Lower lobe of right lung (tissue), 2 donors: Measurements from ENCODE around the gene HYOU1. TPM values are rescaled to one million over a fixed set of nuclear protein-coding genes. Genes with fewer than 3 reads are reported as not detected.

Source experiments
- ATAC-seq, 2 donors: fragments of 200-7000 bp; cut with Tn5 transposase; one replicate each; pipeline ENCODE4 v1.9.1; 2020 to 2022; ENCODE audit warnings: mild to moderate bottlenecking in 2 of 2, moderate library complexity in 2 of 2
- DNase-seq: peaks from one replicate; pipeline ENCODE4 v3.0.0-alpha.2; 2020
- H3K27ac ChIP-seq: fragments of 200-600 bp; one replicate; pipeline ENCODE4 v1.8.0; 2022
- H3K27me3 ChIP-seq: fragments of 200-600 bp; one replicate; pipeline ENCODE4 v1.8.0; 2022; ENCODE audit warnings: low read depth
- H3K36me3 ChIP-seq: fragments of 200-600 bp; one replicate; pipeline ENCODE4 v1.8.0; 2022; ENCODE audit warnings: mild to moderate bottlenecking
- H3K4me1 ChIP-seq: fragments of 200-600 bp; one replicate; pipeline ENCODE4 v1.8.0; 2022
- H3K4me3 ChIP-seq: fragments of 200-600 bp; one replicate; pipeline ENCODE4 v1.8.0; 2022; ENCODE audit warnings: mild to moderate bottlenecking
- H3K9me3 ChIP-seq: fragments of 200-600 bp; one replicate; pipeline ENCODE4 v1.8.0; 2022
- intact Hi-C: fragments of 100-400 bp; cut with DNase I; formaldehyde crosslinking; loops from one replicate; pipeline ENCODE4 v1.11.0; 2022
- total RNA-seq: library from RNA; stranded (reverse); fragmentation: NEBNext Ultra II Directional; extraction: Animal tissue kit (Norgen Biotek cat#: 25700); gene quantifications from one replicate; pipeline ENCODE4 v1.2.1, GENCODE V29; 2021
- TF ChIP-seq, protein P1 (sequence below): fragments of 200-600 bp; IDR thresholded peaks from one replicate; pipeline ENCODE4 v1.8.0; 2022; ENCODE audit warnings: antibody characterized with exemption, mild to moderate bottlenecking
- donor health status: DM: no; HTN: yes; CAD: no; lungs with severe emphysema.

Gene HYOU1
- total RNA-seq, 1 donor from 2014 or later = 115 TPM

- DNase-seq (no peak), ATAC-seq (no peak)
- H3K4me1 ChIP-seq = peaks cover 36% of the 10 kb centered on the region
- H3K36me3 ChIP-seq = peaks cover 31% of the 10 kb centered on the region
- no peaks in the 10 kb centered on the region for H3K27me3 ChIP-seq
- peak overlapping the region; percentile 97 for H3K4me3 ChIP-seq
- peak overlapping the region; percentile 25 for H3K27ac ChIP-seq
- TF ChIP-seq, protein P1, sequence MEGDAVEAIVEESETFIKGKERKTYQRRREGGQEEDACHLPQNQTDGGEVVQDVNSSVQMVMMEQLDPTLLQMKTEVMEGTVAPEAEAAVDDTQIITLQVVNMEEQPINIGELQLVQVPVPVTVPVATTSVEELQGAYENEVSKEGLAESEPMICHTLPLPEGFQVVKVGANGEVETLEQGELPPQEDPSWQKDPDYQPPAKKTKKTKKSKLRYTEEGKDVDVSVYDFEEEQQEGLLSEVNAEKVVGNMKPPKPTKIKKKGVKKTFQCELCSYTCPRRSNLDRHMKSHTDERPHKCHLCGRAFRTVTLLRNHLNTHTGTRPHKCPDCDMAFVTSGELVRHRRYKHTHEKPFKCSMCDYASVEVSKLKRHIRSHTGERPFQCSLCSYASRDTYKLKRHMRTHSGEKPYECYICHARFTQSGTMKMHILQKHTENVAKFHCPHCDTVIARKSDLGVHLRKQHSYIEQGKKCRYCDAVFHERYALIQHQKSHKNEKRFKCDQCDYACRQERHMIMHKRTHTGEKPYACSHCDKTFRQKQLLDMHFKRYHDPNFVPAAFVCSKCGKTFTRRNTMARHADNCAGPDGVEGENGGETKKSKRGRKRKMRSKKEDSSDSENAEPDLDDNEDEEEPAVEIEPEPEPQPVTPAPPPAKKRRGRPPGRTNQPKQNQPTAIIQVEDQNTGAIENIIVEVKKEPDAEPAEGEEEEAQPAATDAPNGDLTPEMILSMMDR = no peak
- intact Hi-C loops = no loop called here
- H3K9me3 ChIP-seq = no peaks in the 10 kb centered on the region
These were observed 28.0 kb downstream of the HYOU1 start for GRCh38 chr11:119029069-119029339.

GRCh38 chr11:119028346-119029068 lies 28.5 kb downstream of the HYOU1 start:
- DNase-seq (no peak), ATAC-seq (no peak)
- H3K36me3 ChIP-seq = peaks cover 36% of the 10 kb centered on the region
- H3K4me3 ChIP-seq = no peak overlapping the region
- H3K27me3 ChIP-seq = no peaks in the 10 kb centered on the region
- H3K27ac ChIP-seq = peak overlapping the region; percentile 25
- H3K4me1 ChIP-seq = peaks cover 37% of the 10 kb centered on the region
- intact Hi-C loops = no loop called here
- no peaks in the 10 kb centered on the region for H3K9me3 ChIP-seq
- TF ChIP-seq, protein P1 = no peak

DNA sequence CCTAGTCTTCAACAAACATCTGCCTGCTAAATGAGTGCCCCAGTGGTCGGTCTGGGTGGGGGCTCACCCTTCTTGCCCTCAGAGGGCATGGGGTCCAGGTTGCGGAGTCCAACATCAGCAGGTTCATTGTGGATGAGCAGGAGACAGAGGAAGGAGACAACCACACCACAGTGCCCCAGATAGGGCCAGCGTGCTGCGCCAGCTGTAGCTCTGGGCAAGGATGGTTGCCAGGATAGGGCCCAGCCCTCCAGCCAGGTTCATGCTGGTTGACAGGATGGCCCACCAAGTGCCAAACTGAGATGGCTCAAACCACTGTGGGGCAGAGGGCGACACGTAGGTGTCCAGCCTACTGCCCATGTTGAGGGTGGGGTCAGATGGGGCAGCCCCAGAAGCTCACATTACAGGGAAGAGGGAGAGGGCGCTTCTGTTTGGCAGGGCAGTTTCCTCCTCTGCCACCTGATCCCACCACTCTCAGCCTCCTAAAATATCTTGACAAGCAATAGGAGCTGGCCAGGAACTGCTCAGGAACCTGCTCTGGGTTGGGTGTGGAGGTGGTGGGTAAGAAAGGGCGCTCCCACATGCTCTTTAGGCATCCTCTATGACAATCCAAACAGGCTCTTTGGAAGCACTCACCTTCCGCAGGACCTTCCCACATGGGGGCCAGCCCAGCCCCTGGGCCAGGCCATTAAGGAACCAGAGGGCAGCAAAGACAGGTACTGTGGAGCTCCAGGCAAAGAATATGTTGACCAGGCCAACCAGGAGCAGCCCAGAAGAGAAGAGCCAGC lies 29.3 kb downstream of the HYOU1 start:
- intact Hi-C loops = no loop called here
- Histone ChIP-seq H3K27ac (no peak overlapping the region), H3K27me3 (no peaks in the 10 kb centered on the region), H3K9me3 (no peaks in the 10 kb centered on the region), H3K4me3 (no peak overlapping the region), H3K4me1 (peaks cover 37% of the 10 kb centered on the region), H3K36me3 (peaks cover 44% of the 10 kb centered on the region)
- ATAC-seq = no peak
- TF ChIP-seq, protein P1 = no peak
- DNase-seq = no peak

- intact Hi-C loops = no loop called here
- no peaks in the 10 kb centered on the region for H3K27me3 ChIP-seq
- no peaks in the 10 kb centered on the region for H3K9me3 ChIP-seq
- no peak for DNase-seq
- no peak overlapping the region for H3K27ac ChIP-seq
- H3K4me3 ChIP-seq = no peak overlapping the region
- peaks cover 51% of the 10 kb centered on the region for H3K36me3 ChIP-seq
- peaks cover 38% of the 10 kb centered on the region for H3K4me1 ChIP-seq
- TF ChIP-seq, protein P1 = no peak
- no peak for ATAC-seq
These were observed 30.0 kb downstream of the HYOU1 start for GRCh38 chr11:119026970-119027369.

- no peak overlapping the region for H3K27ac ChIP-seq
- no peaks in the 10 kb centered on the region for H3K9me3 ChIP-seq
- no peaks in the 10 kb centered on the region for H3K27me3 ChIP-seq
- H3K4me3 ChIP-seq = no peak overlapping the region
- ATAC-seq = no peak
- H3K4me1 ChIP-seq = peaks cover 43% of the 10 kb centered on the region
- intact Hi-C loops = no loop called here
- no peak for DNase-seq
- TF ChIP-seq, protein P1 = no peak
- H3K36me3 ChIP-seq = peaks cover 59% of the 10 kb centered on the region
These were observed 30.8 kb downstream of the HYOU1 start for GRCh38 chr11:119025978-119026766.
